ENCODE measurements around the gene IMMP2L. TPM values are rescaled to one million over a fixed set of nuclear protein-coding genes. Genes with fewer than 3 reads are reported as not detected.

IMMP2L gene
- 10.1 and 11.6 TPM in 2 replicates for total RNA-seq

DNA sequence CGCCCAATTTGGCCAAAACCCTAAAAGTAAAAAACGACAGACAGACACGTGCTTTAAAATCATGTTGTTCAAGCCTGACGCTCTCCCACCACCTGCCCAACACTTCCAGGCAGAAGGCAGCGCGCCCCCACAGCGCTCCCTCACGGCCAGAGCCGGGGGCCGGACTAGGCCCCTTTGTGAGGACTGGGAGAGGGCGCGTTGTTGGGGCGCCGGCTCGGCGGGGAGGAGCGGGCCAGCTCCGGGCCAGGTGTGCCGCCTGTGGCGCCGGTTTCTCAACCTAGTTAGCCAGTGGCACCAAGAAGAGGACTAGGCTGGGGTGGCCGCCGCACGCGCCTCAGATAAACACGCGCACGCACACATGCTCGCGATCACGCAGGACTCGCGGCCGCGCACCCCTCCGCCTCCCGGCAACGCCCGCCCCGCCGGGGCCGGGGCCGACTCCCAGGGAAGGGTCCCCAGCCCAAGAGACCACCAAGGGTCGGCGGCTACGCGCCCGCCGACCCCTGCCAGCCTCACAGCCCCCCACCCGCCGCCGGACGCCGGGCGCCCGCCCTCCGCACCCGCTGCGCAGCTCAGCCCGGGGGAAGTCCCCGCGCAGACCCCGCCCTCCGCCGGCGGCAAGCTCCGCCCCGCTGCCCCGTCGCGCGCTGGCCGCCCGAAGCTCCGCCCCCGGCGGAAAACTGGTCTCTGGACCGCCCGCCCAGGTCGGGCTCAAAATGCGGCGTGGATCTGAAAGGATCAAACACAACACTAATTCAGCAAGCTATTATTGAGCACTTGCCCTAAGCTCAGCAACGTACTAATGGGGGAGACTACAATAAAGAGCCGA is at the start of gene IMMP2L:
Gene IMMP2L, minus strand, starts transcription at position 589 of the 829 bp plus-strand sequence.

DNA sequence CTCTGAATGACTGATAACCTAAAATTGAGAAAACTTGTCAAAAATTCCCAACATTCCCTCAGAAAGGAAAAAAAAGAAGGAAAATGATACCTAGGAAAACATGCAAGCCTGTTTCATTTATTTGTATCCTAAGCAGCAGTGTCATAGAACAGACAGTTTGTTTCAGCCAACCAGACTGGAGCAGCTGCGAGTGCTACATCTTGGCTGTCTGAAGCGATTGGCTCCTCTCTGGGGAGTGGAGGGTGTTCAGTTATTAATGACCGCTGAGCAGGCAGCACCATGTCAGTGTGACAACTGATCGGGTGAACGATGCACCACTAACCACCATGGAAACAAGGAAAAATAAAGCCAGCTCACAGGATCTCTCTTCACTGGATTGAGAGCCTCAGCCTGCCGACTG is 471.4 kb downstream of the IMMP2L start, which contains the start of gene LRRN3:
Gene LRRN3, plus strand, starts transcription at position 282 of the 400 bp plus-strand sequence. CDS start 31,646 bp downstream, outside the sequence.

Measured in bronchus fibroblast of lung (primary cell).